Measurements from ENCODE around the gene UBL4A.

The UBL4A gene

GRCh38 chrX:154486396-154487207 lies at the start of gene UBL4A:
Gene UBL4A, minus strand, starts transcription at chrX:154486615. Its CDS starts 31 bp downstream, at chrX:154486584.
- no peak for DNase-seq (ENCODE audit: low read depth)
- peak within 1 kb of the TSS; percentile 56 for H3K4me3 ChIP-seq (ENCODE audit: control insufficient read depth, low read depth, low read length)
- TF ChIP-seq, protein P1, sequence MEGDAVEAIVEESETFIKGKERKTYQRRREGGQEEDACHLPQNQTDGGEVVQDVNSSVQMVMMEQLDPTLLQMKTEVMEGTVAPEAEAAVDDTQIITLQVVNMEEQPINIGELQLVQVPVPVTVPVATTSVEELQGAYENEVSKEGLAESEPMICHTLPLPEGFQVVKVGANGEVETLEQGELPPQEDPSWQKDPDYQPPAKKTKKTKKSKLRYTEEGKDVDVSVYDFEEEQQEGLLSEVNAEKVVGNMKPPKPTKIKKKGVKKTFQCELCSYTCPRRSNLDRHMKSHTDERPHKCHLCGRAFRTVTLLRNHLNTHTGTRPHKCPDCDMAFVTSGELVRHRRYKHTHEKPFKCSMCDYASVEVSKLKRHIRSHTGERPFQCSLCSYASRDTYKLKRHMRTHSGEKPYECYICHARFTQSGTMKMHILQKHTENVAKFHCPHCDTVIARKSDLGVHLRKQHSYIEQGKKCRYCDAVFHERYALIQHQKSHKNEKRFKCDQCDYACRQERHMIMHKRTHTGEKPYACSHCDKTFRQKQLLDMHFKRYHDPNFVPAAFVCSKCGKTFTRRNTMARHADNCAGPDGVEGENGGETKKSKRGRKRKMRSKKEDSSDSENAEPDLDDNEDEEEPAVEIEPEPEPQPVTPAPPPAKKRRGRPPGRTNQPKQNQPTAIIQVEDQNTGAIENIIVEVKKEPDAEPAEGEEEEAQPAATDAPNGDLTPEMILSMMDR (IDR thresholded peaks at IDR 0.05; ENCODE audit: control insufficient read depth, insufficient read depth, low read depth, low read length, missing control alignments), result no peak

- TF ChIP-seq, protein P1 (IDR thresholded peaks at IDR 0.05; ENCODE audit: control insufficient read depth, insufficient read depth, low read depth, low read length, missing control alignments), result no peak
- no peak for DNase-seq (ENCODE audit: low read depth)
- H3K4me3 ChIP-seq (ENCODE audit: control insufficient read depth, low read depth, low read length), result no peak overlapping the region
Observed at GRCh38 chrX:154535892-154536291, 49.5 kb upstream of the UBL4A start.

GRCh38 chrX:154534526-154535322 lies 48.3 kb upstream of the UBL4A start:
- no peak overlapping the region for H3K4me3 ChIP-seq (ENCODE audit: control insufficient read depth, low read depth, low read length)
- DNase-seq (ENCODE audit: low read depth), result peak; percentile 45
- TF ChIP-seq, protein P1 (IDR thresholded peaks at IDR 0.05; ENCODE audit: control insufficient read depth, insufficient read depth, low read depth, low read length, missing control alignments), result peak; percentile 100

DNA sequence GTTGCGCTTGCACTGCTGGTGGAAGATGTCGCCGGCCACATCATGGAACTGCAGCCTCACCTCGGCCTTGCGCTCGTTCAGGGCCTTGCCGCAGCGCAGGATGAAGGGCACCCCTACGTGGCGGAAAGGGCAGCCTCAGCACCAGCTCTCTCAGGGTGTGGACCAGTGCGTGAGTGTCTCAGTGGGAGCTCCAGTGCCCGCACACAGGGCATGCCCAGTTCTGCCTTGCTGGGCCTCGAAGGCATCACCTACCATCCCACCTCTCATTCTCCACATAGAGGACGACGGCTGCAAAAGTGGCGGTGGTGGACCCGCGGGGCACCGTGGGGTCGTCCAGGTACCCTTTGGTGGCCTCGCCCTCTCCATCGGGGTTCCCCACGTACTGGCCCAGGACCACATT lies 46.3 kb upstream of the UBL4A start:
- DNase-seq (ENCODE audit: low read depth), result no peak
- TF ChIP-seq, protein P1 (IDR thresholded peaks at IDR 0.05; ENCODE audit: control insufficient read depth, insufficient read depth, low read depth, low read length, missing control alignments), result no peak
- H3K4me3 ChIP-seq (ENCODE audit: control insufficient read depth, low read depth, low read length), result no peak overlapping the region

GRCh38 chrX:154531626-154532025 lies 45.2 kb upstream of the UBL4A start:
- no peak overlapping the region for H3K4me3 ChIP-seq (ENCODE audit: control insufficient read depth, low read depth, low read length)
- DNase-seq (ENCODE audit: low read depth), result no peak
- TF ChIP-seq, protein P1 (IDR thresholded peaks at IDR 0.05; ENCODE audit: control insufficient read depth, insufficient read depth, low read depth, low read length, missing control alignments), result no peak

DNA sequence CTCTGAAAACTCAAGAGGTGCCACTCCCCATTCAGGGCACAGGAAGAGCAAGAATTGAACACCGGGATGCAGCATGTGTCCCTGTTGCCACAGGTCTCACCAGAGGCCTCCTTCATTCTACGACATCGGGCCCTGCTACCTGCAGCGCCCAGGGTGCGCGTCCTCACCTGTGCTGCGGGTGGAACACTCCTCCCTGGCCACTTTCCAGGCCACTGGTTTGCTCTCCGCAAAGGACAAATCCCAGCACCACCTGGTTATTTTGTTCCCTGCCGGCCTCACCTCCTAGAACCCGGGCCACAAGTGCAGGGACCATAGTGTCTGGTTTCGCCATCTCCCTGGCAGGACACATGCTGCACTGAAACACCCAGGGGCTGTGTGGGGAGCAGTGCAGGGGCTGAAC lies 43.9 kb upstream of the UBL4A start:
- H3K4me3 ChIP-seq (ENCODE audit: control insufficient read depth, low read depth, low read length), result no peak overlapping the region
- TF ChIP-seq, protein P1 (IDR thresholded peaks at IDR 0.05; ENCODE audit: control insufficient read depth, insufficient read depth, low read depth, low read length, missing control alignments), result no peak
- no peak for DNase-seq (ENCODE audit: low read depth)
